WTC11 (cell line): Measurements from ENCODE around the gene WNT3. TPM values are rescaled to one million over a fixed set of nuclear protein-coding genes. Genes with fewer than 3 reads are reported as not detected.

Source experiments
- ATAC-seq: fragments of 200-7000 bp; cut with Tn5 transposase; 2 replicates; pipeline ENCODE4 v1.10.0; 2021; ENCODE audit warnings: mild to moderate bottlenecking, moderate library complexity
- CTCF ChIA-PET: fragments of 300-600 bp; sonication (Branson Sonifier 250); formaldehyde crosslinking; loops from one replicate; lab custom pipeline; 2021; ENCODE audit warnings: antibody characterized with exemption; lab: Charles Lee
- POLR2A ChIA-PET: fragments of 350-600 bp; sonication (Branson Sonifier 250); formaldehyde crosslinking; loops from one replicate; lab custom pipeline; 2021; ENCODE audit warnings: antibody characterized with exemption; lab: Charles Lee
- DNase-seq: peaks from one replicate; pipeline ENCODE4 v3.0.0; 2021; ENCODE audit warnings: low spot score
- H3K27ac Mint-ChIP-seq: 2 replicates; pipeline ENCODE4 v1.8.0; 2021; ENCODE audit warnings: mixed read lengths
- H3K27me3 Mint-ChIP-seq: 2 replicates; pipeline ENCODE4 v1.8.0; 2021; ENCODE audit warnings: low read depth, mild to moderate bottlenecking, moderate library complexity, mixed read lengths
- H3K36me3 Mint-ChIP-seq: 2 replicates; pipeline ENCODE4 v1.8.0; 2021; ENCODE audit warnings: mixed read lengths
- H3K4me1 Mint-ChIP-seq: 2 replicates; pipeline ENCODE4 v1.8.0; 2022; ENCODE audit warnings: mixed read lengths
- H3K4me3 Mint-ChIP-seq: 2 replicates; pipeline ENCODE4 v1.8.0; 2021; ENCODE audit warnings: mild to moderate bottlenecking, moderate library complexity, mixed read lengths
- H3K9me3 Mint-ChIP-seq: 2 replicates; pipeline ENCODE4 v1.8.0; 2021; ENCODE audit warnings: mixed read lengths
- EMX1 ChIP-seq: fragments of 250-450 bp; sonication (Bioruptor Pico); IDR thresholded peaks from 2 replicates; pipeline ENCODE4 v1.8.0; 2021; ENCODE audit warnings: mild to moderate bottlenecking
- ESRRA ChIP-seq: sonication (generic); formaldehyde crosslinking; IDR thresholded peaks from 2 replicates; pipeline ENCODE4 v1.8.1; 2022; ENCODE audit warnings: mild to moderate bottlenecking, missing genetic modification reagents, borderline replicate concordance
- IRF2 ChIP-seq: sonication (generic); formaldehyde crosslinking; IDR thresholded peaks from 2 replicates; pipeline ENCODE4 v1.8.0; 2022; ENCODE audit warnings: low read depth, missing genetic modification reagents, borderline replicate concordance
- NFE2L1 ChIP-seq: sonication (generic); formaldehyde crosslinking; IDR thresholded peaks from 2 replicates; pipeline ENCODE4 v1.8.1; 2023; ENCODE audit warnings: missing genetic modification reagents
- OVOL2 ChIP-seq: fragments of 250-450 bp; sonication (Bioruptor Pico); IDR thresholded peaks from 2 replicates; pipeline ENCODE4 v1.9.0; 2021; ENCODE audit warnings: mild to moderate bottlenecking, borderline replicate concordance
- PREB ChIP-seq: sonication (generic); formaldehyde crosslinking; IDR thresholded peaks from 2 replicates; pipeline ENCODE4 v1.8.1; 2022; ENCODE audit warnings: mild to moderate bottlenecking, missing genetic modification reagents, moderate library complexity, borderline replicate concordance
- RELA ChIP-seq: sonication (generic); formaldehyde crosslinking; IDR thresholded peaks from 2 replicates; pipeline ENCODE4 v1.8.1; 2022; ENCODE audit warnings: missing genetic modification reagents, mild to moderate bottlenecking, borderline replicate concordance
- RORB ChIP-seq: fragments of 250-450 bp; sonication (Bioruptor Pico); IDR thresholded peaks from 2 replicates; pipeline ENCODE4 v1.9.0; 2021; ENCODE audit warnings: mild to moderate bottlenecking
- TP53 ChIP-seq: sonication (generic); formaldehyde crosslinking; IDR thresholded peaks from 2 replicates; pipeline ENCODE4 v1.8.1; 2023; ENCODE audit warnings: mild to moderate bottlenecking, missing genetic modification reagents
- ZBTB21 ChIP-seq: sonication (generic); formaldehyde crosslinking; IDR thresholded peaks from 2 replicates; pipeline ENCODE4 v1.8.1; 2023; ENCODE audit warnings: mild to moderate bottlenecking, missing genetic modification reagents, borderline replicate concordance
- ZMAT4 ChIP-seq: fragments of 250-450 bp; sonication (Bioruptor Pico); IDR thresholded peaks from 2 replicates; pipeline ENCODE4 v1.9.0; 2021; ENCODE audit warnings: mild to moderate bottlenecking
- ZNF232 ChIP-seq: sonication (generic); formaldehyde crosslinking; IDR thresholded peaks from 2 replicates; pipeline ENCODE4 v1.8.0; 2022; ENCODE audit warnings: mild to moderate bottlenecking, missing genetic modification reagents
- ZNF512 ChIP-seq: sonication (generic); formaldehyde crosslinking; IDR thresholded peaks from 2 replicates; pipeline ENCODE4 v1.8.1; 2022; ENCODE audit warnings: missing genetic modification reagents, borderline replicate concordance
- ZNF671 ChIP-seq: fragments of 250-450 bp; sonication (Bioruptor Pico); IDR thresholded peaks from 2 replicates; pipeline ENCODE4 v1.8.0; 2021; ENCODE audit warnings: mild to moderate bottlenecking
- total RNA-seq: library from RNA; stranded (reverse); gene quantifications from 3 replicates; pipeline ENCODE4 v1.2.3, GENCODE V29; 2021
- TF ChIP-seq, protein P1 (sequence below): fragments of 250-450 bp; sonication (Bioruptor Pico); IDR thresholded peaks from 2 replicates; pipeline ENCODE4 v1.8.0; 2021; ENCODE audit warnings: mild to moderate bottlenecking
- TF ChIP-seq, protein P2 (sequence below): sonication (generic); formaldehyde crosslinking; IDR thresholded peaks from 2 replicates; pipeline ENCODE4 v1.8.0; 2022; ENCODE audit warnings: mild to moderate bottlenecking, missing genetic modification reagents
- TF ChIP-seq, protein P3 (sequence below): sonication (generic); formaldehyde crosslinking; IDR thresholded peaks from 2 replicates; pipeline ENCODE4 v1.8.1; 2023; ENCODE audit warnings: mild to moderate bottlenecking, missing genetic modification reagents
- TF ChIP-seq, protein P4 (sequence below): sonication (generic); formaldehyde crosslinking; IDR thresholded peaks from 2 replicates; pipeline ENCODE4 v1.8.0; 2023; ENCODE audit warnings: missing genetic modification reagents, mild to moderate bottlenecking, borderline replicate concordance
- TF ChIP-seq, protein P5 (sequence below): sonication (generic); formaldehyde crosslinking; IDR thresholded peaks from 2 replicates; pipeline ENCODE4 v1.8.1; 2023; ENCODE audit warnings: mild to moderate bottlenecking, missing genetic modification reagents, moderate library complexity

The WNT3 gene
- total RNA-seq, 1 experiment from 2014 or later: 14.1 TPM

DNA sequence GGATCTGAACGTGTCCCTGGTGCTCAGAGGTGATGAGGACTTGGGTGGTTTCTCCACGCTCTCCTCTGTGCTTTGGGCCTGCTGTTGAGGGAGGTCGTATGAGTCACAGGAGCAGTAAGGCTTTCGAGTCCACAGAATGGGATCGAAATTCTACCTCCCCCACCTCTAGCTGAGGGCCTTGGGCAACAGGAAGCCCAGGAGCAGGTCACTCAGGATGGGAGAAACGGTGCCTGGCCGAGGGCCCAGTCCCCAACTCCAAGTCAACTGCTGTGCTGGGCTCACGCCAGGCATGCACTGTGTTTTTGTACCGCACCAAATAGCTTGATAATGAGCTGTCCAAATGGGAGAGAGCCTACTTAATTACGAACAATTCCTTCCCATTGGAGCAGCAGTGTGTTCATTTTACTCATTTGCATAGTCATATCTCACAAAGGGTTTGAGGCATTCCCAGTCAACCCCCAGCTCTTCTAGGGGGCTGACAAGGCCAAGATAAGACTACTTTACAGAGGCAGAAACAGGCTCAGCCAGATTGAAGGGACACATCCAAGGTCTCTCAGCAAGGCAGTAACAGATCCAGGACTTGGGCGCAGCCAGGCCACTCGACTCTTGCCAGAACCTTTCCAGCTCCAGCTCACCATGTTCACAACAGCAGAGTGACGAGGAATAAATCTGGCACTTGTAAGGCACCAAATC, 53.6 kb downstream of the WNT3 start:
- Mint-ChIP-seq H3K4me1 (peaks cover 25% of the 10 kb centered on the region), H3K4me3 (no peak overlapping the region), H3K27ac (no peak overlapping the region), H3K9me3 (no peaks in the 10 kb centered on the region), H3K36me3 (peaks cover 22% of the 10 kb centered on the region; the same call in 1 of the 2 replicates), H3K27me3 (peaks cover 30% of the 10 kb centered on the region)
- DNase-seq: no peak
- no peak for ATAC-seq
- ChIA-PET POLR2A (no interaction called here), CTCF (interaction anchor here (1.2 to 1.4 kb wide), 3 partner anchors 38 to 112 kb away, joined by 3 to 4 read pairs (median 3); no protein-coding TSS in a partner anchor)
- TF ChIP-seq ZNF671 (CRISPR knock-in tag) (no peak), ZNF232 (CRISPR knock-in tag) (no peak), IRF2 (CRISPR knock-in tag) (no peak), ESRRA (CRISPR knock-in tag) (no peak), EMX1 (no peak), TP53 (CRISPR knock-in tag) (no peak), NFE2L1 (CRISPR knock-in tag) (no peak), ZMAT4 (CRISPR knock-in tag) (no peak), RELA (no peak), ZBTB21 (no peak), RORB (no peak)
- TF ChIP-seq, protein P1, sequence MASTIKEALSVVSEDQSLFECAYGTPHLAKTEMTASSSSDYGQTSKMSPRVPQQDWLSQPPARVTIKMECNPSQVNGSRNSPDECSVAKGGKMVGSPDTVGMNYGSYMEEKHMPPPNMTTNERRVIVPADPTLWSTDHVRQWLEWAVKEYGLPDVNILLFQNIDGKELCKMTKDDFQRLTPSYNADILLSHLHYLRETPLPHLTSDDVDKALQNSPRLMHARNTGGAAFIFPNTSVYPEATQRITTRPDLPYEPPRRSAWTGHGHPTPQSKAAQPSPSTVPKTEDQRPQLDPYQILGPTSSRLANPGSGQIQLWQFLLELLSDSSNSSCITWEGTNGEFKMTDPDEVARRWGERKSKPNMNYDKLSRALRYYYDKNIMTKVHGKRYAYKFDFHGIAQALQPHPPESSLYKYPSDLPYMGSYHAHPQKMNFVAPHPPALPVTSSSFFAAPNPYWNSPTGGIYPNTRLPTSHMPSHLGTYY: no peak
- TF ChIP-seq, protein P2, sequence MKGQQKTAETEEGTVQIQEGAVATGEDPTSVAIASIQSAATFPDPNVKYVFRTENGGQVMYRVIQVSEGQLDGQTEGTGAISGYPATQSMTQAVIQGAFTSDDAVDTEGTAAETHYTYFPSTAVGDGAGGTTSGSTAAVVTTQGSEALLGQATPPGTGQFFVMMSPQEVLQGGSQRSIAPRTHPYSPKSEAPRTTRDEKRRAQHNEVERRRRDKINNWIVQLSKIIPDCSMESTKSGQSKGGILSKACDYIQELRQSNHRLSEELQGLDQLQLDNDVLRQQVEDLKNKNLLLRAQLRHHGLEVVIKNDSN (CRISPR knock-in tag): no peak
- TF ChIP-seq, protein P3, sequence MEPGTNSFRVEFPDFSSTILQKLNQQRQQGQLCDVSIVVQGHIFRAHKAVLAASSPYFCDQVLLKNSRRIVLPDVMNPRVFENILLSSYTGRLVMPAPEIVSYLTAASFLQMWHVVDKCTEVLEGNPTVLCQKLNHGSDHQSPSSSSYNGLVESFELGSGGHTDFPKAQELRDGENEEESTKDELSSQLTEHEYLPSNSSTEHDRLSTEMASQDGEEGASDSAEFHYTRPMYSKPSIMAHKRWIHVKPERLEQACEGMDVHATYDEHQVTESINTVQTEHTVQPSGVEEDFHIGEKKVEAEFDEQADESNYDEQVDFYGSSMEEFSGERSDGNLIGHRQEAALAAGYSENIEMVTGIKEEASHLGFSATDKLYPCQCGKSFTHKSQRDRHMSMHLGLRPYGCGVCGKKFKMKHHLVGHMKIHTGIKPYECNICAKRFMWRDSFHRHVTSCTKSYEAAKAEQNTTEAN (CRISPR knock-in tag): no peak

DNA sequence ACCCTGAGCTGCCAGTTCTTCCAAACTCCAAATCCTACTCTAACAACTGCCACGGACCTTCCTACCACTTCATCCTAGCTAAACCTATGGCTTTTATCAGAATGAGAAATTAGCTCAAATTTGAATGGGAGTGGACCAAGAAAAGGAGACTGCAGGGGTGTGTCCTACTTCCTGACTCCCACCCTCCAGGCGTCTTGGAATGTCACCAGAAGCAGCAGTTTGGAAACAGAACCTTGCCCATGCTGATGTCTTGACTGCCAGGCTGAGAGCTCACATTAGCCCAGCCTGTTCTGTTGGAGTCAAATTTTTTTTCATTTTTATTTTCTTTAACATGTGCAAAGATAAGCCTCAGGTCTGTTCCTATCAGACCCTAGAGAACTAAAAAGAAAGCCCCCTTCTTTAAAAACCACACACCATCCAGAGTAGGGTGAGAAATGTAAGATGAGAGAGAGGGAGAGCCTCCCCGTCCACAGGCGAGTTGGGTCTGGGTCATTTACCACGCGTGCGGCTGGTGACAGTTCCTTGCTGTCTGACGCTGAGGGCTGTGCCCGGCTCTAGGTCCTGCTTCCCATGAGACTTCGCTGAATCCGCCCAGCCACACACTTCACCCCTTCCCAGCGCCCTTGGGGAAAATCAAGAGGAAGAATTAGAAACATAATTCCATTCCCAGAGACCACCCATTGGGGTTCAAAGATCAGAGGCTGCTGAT, 54.3 kb downstream of the WNT3 start:
- H3K27ac Mint-ChIP-seq: no peak overlapping the region
- peaks cover 23% of the 10 kb centered on the region for H3K27me3 Mint-ChIP-seq
- H3K36me3 Mint-ChIP-seq: peaks cover 22% of the 10 kb centered on the region; the same call in 1 of the 2 replicates
- no peak for ATAC-seq
- no peaks in the 10 kb centered on the region for H3K9me3 Mint-ChIP-seq
- ChIA-PET CTCF (interaction anchor here (0.5 to 1.4 kb wide), 5 partner anchors 37 to 113 kb away, joined by 3 to 4 read pairs (median 3); no protein-coding TSS in a partner anchor), POLR2A (no interaction called here)
- H3K4me1 Mint-ChIP-seq: peaks cover 25% of the 10 kb centered on the region
- no peak overlapping the region for H3K4me3 Mint-ChIP-seq
- no peak for DNase-seq
- no peak for TF ChIP-seq ZNF512 (CRISPR knock-in tag)
- TF ChIP-seq, protein P4, sequence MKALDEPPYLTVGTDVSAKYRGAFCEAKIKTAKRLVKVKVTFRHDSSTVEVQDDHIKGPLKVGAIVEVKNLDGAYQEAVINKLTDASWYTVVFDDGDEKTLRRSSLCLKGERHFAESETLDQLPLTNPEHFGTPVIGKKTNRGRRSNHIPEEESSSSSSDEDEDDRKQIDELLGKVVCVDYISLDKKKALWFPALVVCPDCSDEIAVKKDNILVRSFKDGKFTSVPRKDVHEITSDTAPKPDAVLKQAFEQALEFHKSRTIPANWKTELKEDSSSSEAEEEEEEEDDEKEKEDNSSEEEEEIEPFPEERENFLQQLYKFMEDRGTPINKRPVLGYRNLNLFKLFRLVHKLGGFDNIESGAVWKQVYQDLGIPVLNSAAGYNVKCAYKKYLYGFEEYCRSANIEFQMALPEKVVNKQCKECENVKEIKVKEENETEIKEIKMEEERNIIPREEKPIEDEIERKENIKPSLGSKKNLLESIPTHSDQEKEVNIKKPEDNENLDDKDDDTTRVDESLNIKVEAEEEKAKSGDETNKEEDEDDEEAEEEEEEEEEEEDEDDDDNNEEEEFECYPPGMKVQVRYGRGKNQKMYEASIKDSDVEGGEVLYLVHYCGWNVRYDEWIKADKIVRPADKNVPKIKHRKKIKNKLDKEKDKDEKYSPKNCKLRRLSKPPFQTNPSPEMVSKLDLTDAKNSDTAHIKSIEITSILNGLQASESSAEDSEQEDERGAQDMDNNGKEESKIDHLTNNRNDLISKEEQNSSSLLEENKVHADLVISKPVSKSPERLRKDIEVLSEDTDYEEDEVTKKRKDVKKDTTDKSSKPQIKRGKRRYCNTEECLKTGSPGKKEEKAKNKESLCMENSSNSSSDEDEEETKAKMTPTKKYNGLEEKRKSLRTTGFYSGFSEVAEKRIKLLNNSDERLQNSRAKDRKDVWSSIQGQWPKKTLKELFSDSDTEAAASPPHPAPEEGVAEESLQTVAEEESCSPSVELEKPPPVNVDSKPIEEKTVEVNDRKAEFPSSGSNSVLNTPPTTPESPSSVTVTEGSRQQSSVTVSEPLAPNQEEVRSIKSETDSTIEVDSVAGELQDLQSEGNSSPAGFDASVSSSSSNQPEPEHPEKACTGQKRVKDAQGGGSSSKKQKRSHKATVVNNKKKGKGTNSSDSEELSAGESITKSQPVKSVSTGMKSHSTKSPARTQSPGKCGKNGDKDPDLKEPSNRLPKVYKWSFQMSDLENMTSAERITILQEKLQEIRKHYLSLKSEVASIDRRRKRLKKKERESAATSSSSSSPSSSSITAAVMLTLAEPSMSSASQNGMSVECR (CRISPR knock-in tag): no peak
- TF ChIP-seq PREB (CRISPR knock-in tag): no peak
- TF ChIP-seq, protein P5, sequence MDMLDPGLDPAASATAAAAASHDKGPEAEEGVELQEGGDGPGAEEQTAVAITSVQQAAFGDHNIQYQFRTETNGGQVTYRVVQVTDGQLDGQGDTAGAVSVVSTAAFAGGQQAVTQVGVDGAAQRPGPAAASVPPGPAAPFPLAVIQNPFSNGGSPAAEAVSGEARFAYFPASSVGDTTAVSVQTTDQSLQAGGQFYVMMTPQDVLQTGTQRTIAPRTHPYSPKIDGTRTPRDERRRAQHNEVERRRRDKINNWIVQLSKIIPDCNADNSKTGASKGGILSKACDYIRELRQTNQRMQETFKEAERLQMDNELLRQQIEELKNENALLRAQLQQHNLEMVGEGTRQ (CRISPR knock-in tag): no peak
- TF ChIP-seq OVOL2 (CRISPR knock-in tag): no peak
- TF ChIP-seq, protein P1: no peak
- no peak for TF ChIP-seq ZBTB21
